OCI-LY3 (cell line): ENCODE measurements around the gene SESN1.

Experiments used
- EZH2phosphoT487 ChIP-seq: fragments of 200-600 bp; shearing (Covaris generic); IDR thresholded peaks from 2 replicates; pipeline ENCODE4 v1.6.1; 2018; ENCODE audit warnings: antibody characterized with exemption, mixed run types, low read depth
- TF ChIP-seq, protein P1 (sequence below): fragments of 200-600, 300-600 bp; sonication (generic); IDR thresholded peaks from 2 replicates; pipeline ENCODE4 v1.5.1; 2014; ENCODE audit warnings: antibody characterized with exemption, low read length, low read depth

DNA sequence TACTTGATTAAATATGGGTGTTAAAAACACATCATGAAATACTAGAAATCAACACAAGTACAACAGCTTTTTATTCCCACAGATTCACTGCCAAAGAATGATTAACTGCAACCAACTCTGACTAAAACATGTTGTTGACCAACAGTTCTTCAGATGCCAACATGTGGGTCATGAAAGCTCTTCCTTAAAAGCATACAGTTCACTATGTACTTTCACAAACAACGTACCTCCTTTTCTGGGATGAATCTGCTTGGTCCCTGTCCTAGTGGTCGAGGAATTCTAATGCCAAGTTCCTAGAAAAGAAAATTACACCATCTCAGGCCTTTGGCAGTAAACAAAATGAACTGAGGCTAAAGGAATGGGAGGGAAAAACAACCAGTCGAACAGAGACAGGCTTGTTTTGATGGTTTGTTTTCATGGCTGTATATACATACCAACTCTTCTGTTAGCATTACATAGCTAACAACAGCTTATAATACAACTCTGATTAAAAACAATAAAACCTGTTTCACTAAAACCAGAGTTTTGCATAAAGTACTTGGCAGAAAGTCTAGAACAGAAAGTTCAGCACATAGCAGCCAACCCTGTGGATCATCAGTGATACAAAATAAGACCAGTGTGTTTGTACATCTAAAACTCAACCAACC is 92.5 kb downstream of the SESN1 start:
- TF ChIP-seq, protein P1, sequence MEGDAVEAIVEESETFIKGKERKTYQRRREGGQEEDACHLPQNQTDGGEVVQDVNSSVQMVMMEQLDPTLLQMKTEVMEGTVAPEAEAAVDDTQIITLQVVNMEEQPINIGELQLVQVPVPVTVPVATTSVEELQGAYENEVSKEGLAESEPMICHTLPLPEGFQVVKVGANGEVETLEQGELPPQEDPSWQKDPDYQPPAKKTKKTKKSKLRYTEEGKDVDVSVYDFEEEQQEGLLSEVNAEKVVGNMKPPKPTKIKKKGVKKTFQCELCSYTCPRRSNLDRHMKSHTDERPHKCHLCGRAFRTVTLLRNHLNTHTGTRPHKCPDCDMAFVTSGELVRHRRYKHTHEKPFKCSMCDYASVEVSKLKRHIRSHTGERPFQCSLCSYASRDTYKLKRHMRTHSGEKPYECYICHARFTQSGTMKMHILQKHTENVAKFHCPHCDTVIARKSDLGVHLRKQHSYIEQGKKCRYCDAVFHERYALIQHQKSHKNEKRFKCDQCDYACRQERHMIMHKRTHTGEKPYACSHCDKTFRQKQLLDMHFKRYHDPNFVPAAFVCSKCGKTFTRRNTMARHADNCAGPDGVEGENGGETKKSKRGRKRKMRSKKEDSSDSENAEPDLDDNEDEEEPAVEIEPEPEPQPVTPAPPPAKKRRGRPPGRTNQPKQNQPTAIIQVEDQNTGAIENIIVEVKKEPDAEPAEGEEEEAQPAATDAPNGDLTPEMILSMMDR = no peak
- TF ChIP-seq EZH2phosphoT487 = no peak
